SH-SY5Y (cell line): ENCODE data around the gene TNS3.

Experiments
- GATA2 ChIP-seq: IDR thresholded peaks from 2 replicates; pipeline ENCODE4 v1.6.1; 2011; ENCODE audit warnings: mild to moderate bottlenecking, low read depth, low read length
- GATA3 ChIP-seq: IDR thresholded peaks from 2 replicates; pipeline ENCODE4 v1.6.1; 2011; ENCODE audit warnings: low read depth, mild to moderate bottlenecking, low read length, moderate library complexity

DNA sequence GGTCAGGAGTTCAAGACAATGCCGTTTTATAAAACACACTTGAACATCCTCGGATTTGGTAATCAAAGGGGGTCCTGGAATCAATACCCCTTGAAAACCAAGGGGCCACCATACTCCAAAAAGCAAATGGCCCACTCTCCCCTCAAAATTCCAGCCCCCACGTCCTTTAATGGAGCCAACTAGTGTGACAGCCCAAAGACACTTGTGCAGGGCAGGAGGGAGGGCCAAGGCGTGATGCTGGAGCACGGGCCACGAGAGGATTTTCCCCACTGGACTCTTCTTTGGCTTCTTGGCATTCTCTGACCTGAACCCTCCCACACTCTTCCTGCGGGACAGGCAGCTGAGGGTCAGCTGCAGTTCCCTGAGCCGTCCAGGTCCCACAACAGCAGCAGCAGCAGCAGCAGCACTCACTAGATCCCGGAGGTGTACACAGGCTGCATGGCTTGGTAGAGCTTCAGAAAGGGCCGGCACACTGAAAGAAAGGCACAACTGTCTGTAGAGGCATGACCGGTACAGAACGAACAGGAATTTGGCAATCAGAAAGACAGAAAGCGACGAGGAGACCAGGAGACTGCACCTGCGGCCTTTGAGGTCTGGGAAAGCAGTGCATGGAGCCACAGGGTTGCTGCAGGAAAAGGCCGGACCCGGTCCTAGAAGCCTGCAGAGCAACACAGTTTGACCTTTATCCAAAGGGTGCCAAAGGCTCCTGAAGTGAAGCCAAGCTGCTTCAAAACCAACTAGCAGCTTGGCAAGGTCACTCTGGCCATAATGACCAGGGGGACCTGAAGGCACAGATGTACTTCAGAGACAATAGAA lies 168.2 kb downstream of the TNS3 start:
- TF ChIP-seq GATA2 (no peak), GATA3 (no peak)
